ENCODE data around the gene SHISAL2A.
"Not testable (repeated sequence)": the region's sequence is repeated elsewhere in the genome, so short reads cannot be mapped to it uniquely, and the experiment has no call there.

The SHISAL2A gene

GRCh38 chr1:52684545-52684944 lies 51.6 kb downstream of the SHISAL2A start:
- DNase-seq (ENCODE audit: low spot score) = no peak

GRCh38 chr1:52686261-52686751 lies 53.3 kb downstream of the SHISAL2A start:
- peak; percentile 66 for DNase-seq (ENCODE audit: low spot score)

GRCh38 chr1:52686830-52687229 lies 53.9 kb downstream of the SHISAL2A start:
- DNase-seq (ENCODE audit: low spot score) = no peak

GRCh38 chr1:52691821-52692220 lies 58.9 kb downstream of the SHISAL2A start:
- DNase-seq (ENCODE audit: low spot score) = no peak

GRCh38 chr1:52692697-52693096 lies 59.7 kb downstream of the SHISAL2A start:
- DNase-seq (ENCODE audit: low spot score) = no peak

GRCh38 chr1:52693351-52693750 lies 60.4 kb downstream of the SHISAL2A start:
- DNase-seq (ENCODE audit: low spot score) = not testable (repeated sequence)

GRCh38 chr1:52693843-52694242 lies 60.9 kb downstream of the SHISAL2A start:
- DNase-seq (ENCODE audit: low spot score) = no peak

- no peak for DNase-seq (ENCODE audit: low spot score)
These were observed 62.7 kb downstream of the SHISAL2A start for GRCh38 chr1:52695627-52696026.

- DNase-seq (ENCODE audit: low spot score) = peak; percentile 92
These were observed 65.1 kb downstream of the SHISAL2A start, which contains the start of gene COA7 for GRCh38 chr1:52697795-52698674. COA7 (minus strand) TSS chr1:52698347; CDS start chr1:52698326, 21 bp downstream.

- peak; percentile 89 for DNase-seq (ENCODE audit: low spot score)
These were observed 70.2 kb downstream of the SHISAL2A start for GRCh38 chr1:52702886-52703787.

- no peak for DNase-seq (ENCODE audit: low spot score)
These were observed 73.2 kb downstream of the SHISAL2A start for GRCh38 chr1:52706136-52706670.

Measured in AG08396 (cell line).